ENCODE results near the gene VWA1.

- peak; percentile 53 for TF ChIP-seq MAX (IDR thresholded peaks at IDR 0.05)
- peak in 1 of 2 donors; percentile 65 for TF ChIP-seq GABPA (IDR thresholded peaks at IDR 0.05 in 1 of 2, conservative IDR thresholded peaks at IDR 0.05 in 1 of 2)
- peak; percentile 11 for TF ChIP-seq TAF1 (conservative IDR thresholded peaks at IDR 0.05)
- TF ChIP-seq CTCF (IDR thresholded peaks at IDR 0.05; ENCODE audit: low read depth, low read length, missing input control) = no peak
- TF ChIP-seq REST (IDR thresholded peaks at IDR 0.05) = peak; percentile 62
- no peak for TF ChIP-seq ATF3 (IDR thresholded peaks at IDR 0.05)
- TF ChIP-seq RAD21 (IDR thresholded peaks at IDR 0.05) = peak in 1 of 2 donors; percentile 43
- no peak for TF ChIP-seq EGR1 (IDR thresholded peaks at IDR 0.05; ENCODE audit: low read depth in 2 of 2)
- TF ChIP-seq SP1 (IDR thresholded peaks at IDR 0.05) = peak; percentile 75
- TF ChIP-seq JUND (IDR thresholded peaks at IDR 0.05) = no peak
- peak; percentile 58 for TF ChIP-seq YY1 (IDR thresholded peaks at IDR 0.05)
- no peak for TF ChIP-seq ZBTB33 (IDR thresholded peaks at IDR 0.05)
- peak; percentile 79 for TF ChIP-seq RXRA (IDR thresholded peaks at IDR 0.05)
These were observed 3.6 kb upstream of the VWA1 start for GRCh38 chr1:1431845-1432273.

All from liver (tissue), 3 donors.